Osteoblast (primary cell): ENCODE data around the gene COG3. TPM values are rescaled to one million over a fixed set of nuclear protein-coding genes. Genes with fewer than 3 reads are reported as not detected.

Experiments
- DNase-seq: peaks from one replicate; pipeline ENCODE4 v3.0.0; 2011; ENCODE audit warnings: low spot score, mixed read lengths; ENCODE audit not compliant: insufficient read length; ENCODE audit errors: missing footprints
- H2AFZ ChIP-seq: 2 replicates; pipeline ENCODE4 v1.6.0; 2011; ENCODE audit warnings: mild to moderate bottlenecking, low read length
- H3K27ac ChIP-seq: 2 replicates; pipeline ENCODE4 v1.5.1; 2011; ENCODE audit warnings: mild to moderate bottlenecking, low read depth, low read length, moderate library complexity
- H3K27me3 ChIP-seq: 2 replicates; pipeline ENCODE4 v1.6.0; 2012; ENCODE audit warnings: mild to moderate bottlenecking, control low read depth, inconsistent platforms, low read length, moderate library complexity; ENCODE audit not compliant: insufficient read depth
- H3K36me3 ChIP-seq: 2 replicates; pipeline ENCODE4 v1.5.1; 2011; ENCODE audit warnings: mild to moderate bottlenecking, low read length, control low read depth, moderate library complexity; ENCODE audit not compliant: insufficient read depth
- H3K4me1 ChIP-seq: 2 replicates; pipeline ENCODE4 v1.5.1; 2011; ENCODE audit warnings: mild to moderate bottlenecking, low read length, control low read depth, moderate library complexity; ENCODE audit not compliant: insufficient read depth
- H3K4me2 ChIP-seq: 2 replicates; pipeline ENCODE4 v1.6.0; 2011; ENCODE audit warnings: mild to moderate bottlenecking, low read length; ENCODE audit not compliant: insufficient read depth
- H3K4me3 ChIP-seq: fragments of 200-600 bp; sonication (generic); 3 replicates; pipeline ENCODE4 v1.5.1; 2012; ENCODE audit warnings: mild to moderate bottlenecking, low read length, inconsistent platforms; ENCODE audit not compliant: insufficient read depth
- H3K79me2 ChIP-seq: 2 replicates; pipeline ENCODE4 v1.6.0; 2012; ENCODE audit warnings: mild to moderate bottlenecking, low read length, control low read depth, inconsistent platforms; ENCODE audit not compliant: insufficient read depth
- H3K9me3 ChIP-seq: 2 replicates; pipeline ENCODE4 v1.5.1; 2011; ENCODE audit warnings: low read depth, low read length, control low read depth
- H4K20me1 ChIP-seq: 2 replicates; pipeline ENCODE4 v1.6.0; 2012; ENCODE audit warnings: mild to moderate bottlenecking, low read length, control low read depth; ENCODE audit not compliant: insufficient read depth
- total RNA-seq: library from RNA; depleted of rRNA; stranded (reverse); fragments of >200 nt; gene quantifications from 2 replicates; pipeline ENCODE4 v1.2.3, GENCODE V29; 2012
- TF ChIP-seq, protein P1 (sequence below): IDR thresholded peaks from 2 replicates; pipeline ENCODE4 v1.5.1; 2011; ENCODE audit warnings: mild to moderate bottlenecking, low read depth, low read length, moderate library complexity; ENCODE audit errors: extremely low read depth

The COG3 gene
- total RNA-seq, 1 donor: 35.5 TPM

GRCh38 chr13:45521297-45521696 lies 56.6 kb downstream of the COG3 start:
- no peak overlapping the region for H3K4me3 ChIP-seq
- H3K27me3 ChIP-seq: no peaks in the 10 kb centered on the region
- H3K4me2 ChIP-seq: no peak overlapping the region
- H2AFZ ChIP-seq: no peak overlapping the region
- TF ChIP-seq, protein P1, sequence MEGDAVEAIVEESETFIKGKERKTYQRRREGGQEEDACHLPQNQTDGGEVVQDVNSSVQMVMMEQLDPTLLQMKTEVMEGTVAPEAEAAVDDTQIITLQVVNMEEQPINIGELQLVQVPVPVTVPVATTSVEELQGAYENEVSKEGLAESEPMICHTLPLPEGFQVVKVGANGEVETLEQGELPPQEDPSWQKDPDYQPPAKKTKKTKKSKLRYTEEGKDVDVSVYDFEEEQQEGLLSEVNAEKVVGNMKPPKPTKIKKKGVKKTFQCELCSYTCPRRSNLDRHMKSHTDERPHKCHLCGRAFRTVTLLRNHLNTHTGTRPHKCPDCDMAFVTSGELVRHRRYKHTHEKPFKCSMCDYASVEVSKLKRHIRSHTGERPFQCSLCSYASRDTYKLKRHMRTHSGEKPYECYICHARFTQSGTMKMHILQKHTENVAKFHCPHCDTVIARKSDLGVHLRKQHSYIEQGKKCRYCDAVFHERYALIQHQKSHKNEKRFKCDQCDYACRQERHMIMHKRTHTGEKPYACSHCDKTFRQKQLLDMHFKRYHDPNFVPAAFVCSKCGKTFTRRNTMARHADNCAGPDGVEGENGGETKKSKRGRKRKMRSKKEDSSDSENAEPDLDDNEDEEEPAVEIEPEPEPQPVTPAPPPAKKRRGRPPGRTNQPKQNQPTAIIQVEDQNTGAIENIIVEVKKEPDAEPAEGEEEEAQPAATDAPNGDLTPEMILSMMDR: no peak
- no peak overlapping the region for H3K27ac ChIP-seq
- H3K36me3 ChIP-seq: peaks cover 50% of the 10 kb centered on the region
- H3K9me3 ChIP-seq: no peaks in the 10 kb centered on the region
- H4K20me1 ChIP-seq: peaks cover 8% of the 10 kb centered on the region
- no peak for DNase-seq
- peaks cover 9% of the 10 kb centered on the region for H3K79me2 ChIP-seq
- no peaks in the 10 kb centered on the region for H3K4me1 ChIP-seq

DNA sequence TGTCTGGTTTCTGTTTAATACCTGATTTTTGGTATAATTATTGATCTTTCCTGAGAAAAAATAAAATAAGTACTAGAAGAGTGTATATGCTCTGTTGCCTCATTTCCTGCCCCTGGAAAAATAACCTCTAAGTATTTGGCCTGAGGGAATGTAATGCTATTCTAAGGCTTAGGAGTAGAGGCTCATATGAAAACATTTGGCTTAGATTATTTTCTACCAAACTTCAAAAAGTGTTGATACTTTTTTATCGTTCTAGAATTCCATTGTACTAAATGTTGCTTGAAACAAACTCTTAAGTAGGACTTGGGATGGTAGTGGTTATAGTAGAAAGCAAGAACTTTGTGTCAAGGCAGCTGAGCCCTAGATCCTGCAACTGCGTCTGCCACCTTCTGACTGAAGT lies 57.8 kb downstream of the COG3 start:
- Histone ChIP-seq H3K9me3 (no peaks in the 10 kb centered on the region), H3K27me3 (no peaks in the 10 kb centered on the region), H3K36me3 (peaks cover 48% of the 10 kb centered on the region), H3K4me1 (no peaks in the 10 kb centered on the region), H2AFZ (no peak overlapping the region), H3K4me2 (no peak overlapping the region), H3K79me2 (peaks cover 9% of the 10 kb centered on the region), H3K4me3 (no peak overlapping the region), H4K20me1 (peaks cover 8% of the 10 kb centered on the region), H3K27ac (no peak overlapping the region)
- DNase-seq: no peak
- TF ChIP-seq, protein P1: no peak

DNA sequence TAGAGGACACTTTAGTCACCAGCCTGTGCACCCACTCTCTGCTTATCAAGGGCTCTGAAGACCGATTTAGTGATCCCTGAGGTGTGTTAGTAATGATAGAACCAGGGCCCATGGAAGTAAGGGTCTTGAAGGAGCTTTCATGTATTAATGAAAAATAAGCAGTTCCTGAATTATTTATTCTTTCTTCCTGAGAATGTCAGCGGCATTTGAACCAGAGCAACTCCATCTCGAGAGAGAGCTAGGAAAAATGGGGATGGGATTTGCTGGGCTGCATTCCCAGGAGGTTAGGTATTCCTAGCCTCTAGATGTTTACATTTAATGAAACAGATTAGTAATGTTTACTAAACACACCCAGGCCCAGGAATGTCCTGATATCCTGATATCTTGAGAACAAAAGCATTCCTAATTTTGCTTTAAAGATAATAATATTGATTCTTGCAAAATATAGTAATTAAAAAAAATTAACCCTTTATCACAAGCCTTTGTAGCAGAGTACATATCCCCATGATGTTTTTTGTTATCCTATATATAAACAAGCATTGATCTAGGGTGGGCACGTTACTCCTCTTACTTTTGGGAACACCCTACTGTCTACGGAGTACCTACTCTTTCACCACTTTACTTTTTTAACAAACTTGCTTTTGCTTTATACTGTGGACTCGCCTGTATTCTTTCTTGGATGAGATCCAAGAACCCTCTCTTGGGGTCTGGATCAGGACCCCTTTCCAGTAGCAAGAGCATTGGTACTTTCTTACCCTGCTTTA lies 63.1 kb downstream of the COG3 start:
- Histone ChIP-seq H3K4me2 (no peak overlapping the region), H3K36me3 (peaks cover 52% of the 10 kb centered on the region), H3K4me3 (no peak overlapping the region), H3K79me2 (no peaks in the 10 kb centered on the region), H3K27me3 (no peaks in the 10 kb centered on the region), H3K9me3 (no peaks in the 10 kb centered on the region), H3K4me1 (no peaks in the 10 kb centered on the region), H4K20me1 (peaks cover 5% of the 10 kb centered on the region), H3K27ac (no peak overlapping the region), H2AFZ (no peak overlapping the region)
- DNase-seq: no peak
- TF ChIP-seq, protein P1: no peak

DNA sequence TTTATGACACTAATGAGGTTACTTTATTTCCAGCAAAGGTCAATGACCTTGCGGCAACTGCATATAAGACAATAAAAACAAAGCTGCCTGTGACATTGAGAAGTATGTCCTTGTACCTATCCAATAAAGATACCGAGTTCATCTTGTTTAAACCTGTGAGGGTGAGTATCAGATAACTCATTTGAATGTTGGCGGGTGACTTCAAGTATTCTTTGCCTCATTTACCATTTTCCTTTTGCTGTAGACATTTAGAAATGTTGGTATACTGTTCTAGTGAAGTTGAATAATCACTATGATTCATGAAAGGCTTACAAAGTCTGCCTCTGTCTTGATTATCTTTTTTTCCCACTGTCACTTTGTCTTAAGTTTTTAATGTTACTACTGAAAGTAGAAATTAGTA lies 65.0 kb downstream of the COG3 start:
- H3K4me3 ChIP-seq: no peak overlapping the region
- peaks cover 61% of the 10 kb centered on the region for H3K36me3 ChIP-seq
- no peak overlapping the region for H3K27ac ChIP-seq
- no peak overlapping the region for H3K4me2 ChIP-seq
- TF ChIP-seq, protein P1: no peak
- H3K79me2 ChIP-seq: no peaks in the 10 kb centered on the region
- no peak for DNase-seq
- H3K27me3 ChIP-seq: no peaks in the 10 kb centered on the region
- H4K20me1 ChIP-seq: peaks cover 5% of the 10 kb centered on the region
- no peaks in the 10 kb centered on the region for H3K4me1 ChIP-seq
- no peak overlapping the region for H2AFZ ChIP-seq
- no peaks in the 10 kb centered on the region for H3K9me3 ChIP-seq
